ENCODE measurements around the gene NCAPH2.
A peak's percentile ranks its signal among the peaks of the same experiment; 100 is the strongest.

NCAPH2 gene

DNA sequence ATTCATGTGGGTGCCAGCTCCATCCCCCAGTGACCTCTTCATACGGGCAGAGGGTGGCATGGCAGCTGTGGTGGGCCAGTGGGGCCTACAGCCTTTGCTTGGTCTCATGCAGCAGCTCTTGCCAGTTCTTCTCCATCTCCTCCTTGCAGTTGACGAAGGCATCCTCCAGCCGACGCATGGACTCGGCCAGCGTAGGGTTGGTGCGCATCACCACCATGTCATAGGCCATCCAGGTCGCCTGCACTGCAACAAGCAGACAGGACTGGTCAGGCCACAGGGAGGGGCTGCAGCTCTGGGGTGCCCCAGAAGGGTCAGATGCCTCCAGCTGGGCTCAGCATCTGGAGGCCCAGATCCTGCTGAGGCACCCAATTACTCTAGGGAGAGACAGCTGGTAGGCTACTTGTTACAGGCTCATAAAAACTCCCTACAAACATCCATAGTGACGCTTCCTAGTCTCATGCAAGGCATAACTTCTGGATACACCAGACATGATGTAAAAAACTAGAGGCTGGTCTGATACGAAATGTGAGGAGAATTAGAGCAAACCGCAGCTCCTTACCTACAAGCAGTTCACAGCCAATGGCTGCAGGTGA lies 43.2 kb downstream of the NCAPH2 start:
- DNase-seq = no peak
- intact Hi-C loops (cut with DNase I) = no loop called here

DNA sequence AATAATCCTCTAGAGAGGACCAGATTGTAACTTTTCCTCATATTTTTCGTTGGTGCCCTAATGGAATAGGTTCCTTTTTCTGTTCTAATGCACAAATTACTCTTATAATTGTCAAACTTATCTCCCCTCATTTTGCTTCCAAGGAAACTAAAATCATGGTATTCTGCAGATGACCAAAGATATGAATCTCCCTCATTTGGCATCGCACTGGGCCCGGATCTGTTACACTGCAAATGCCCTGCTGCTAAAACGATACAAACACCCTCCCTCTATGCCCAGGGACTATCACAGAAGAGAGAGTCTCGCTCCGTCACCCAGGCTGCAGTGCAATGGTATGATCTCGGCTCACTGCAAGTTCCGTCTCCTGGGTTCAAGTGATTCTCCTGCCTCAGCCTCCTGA lies 45.3 kb downstream of the NCAPH2 start:
- DNase-seq = no peak
- intact Hi-C loops (cut with DNase I) = no loop called here

DNA sequence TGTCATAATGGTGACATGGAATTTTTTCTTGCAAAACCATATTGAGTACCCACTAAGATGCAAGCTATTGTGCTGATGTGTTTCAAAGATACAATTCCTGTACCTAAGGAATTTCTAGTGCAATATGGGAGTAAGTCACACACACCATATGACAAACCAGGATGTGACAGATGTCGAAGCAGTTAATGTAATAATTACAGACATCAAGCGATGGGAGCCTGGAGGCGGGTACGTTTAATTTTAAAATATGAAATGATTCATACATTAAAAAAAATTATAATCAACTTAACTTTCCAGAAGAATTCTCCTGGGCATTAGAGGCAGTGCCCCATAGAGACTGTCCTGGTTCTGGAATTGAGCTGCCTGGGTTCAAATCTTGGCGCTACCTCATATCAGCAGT lies 48.7 kb downstream of the NCAPH2 start:
- intact Hi-C loops (cut with DNase I) = no loop called here
- DNase-seq = peak in 3 of 42 donors; percentile 30 to 54 (median 48)

DNA sequence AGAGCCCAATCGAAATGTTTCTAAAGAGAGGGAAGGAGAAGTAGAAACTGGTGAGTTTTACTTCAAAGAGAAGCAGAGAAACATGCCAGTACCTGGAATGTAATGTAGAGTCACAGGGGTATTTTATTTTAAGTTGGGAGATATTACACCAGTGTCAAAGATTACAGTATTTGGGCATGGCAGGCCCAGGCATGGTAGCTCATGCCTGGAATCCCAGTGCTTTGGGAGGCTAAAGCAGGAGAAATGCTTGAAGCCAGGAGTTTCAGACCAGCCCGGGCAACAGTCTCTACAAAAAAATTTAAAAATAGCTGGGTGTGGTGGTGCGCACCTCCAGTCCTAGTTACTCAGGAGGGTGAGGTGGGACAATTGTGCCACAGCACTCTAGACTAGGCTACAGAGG lies 52.0 kb downstream of the NCAPH2 start:
- no peak for DNase-seq
- intact Hi-C loops (cut with DNase I) = no loop called here

DNA sequence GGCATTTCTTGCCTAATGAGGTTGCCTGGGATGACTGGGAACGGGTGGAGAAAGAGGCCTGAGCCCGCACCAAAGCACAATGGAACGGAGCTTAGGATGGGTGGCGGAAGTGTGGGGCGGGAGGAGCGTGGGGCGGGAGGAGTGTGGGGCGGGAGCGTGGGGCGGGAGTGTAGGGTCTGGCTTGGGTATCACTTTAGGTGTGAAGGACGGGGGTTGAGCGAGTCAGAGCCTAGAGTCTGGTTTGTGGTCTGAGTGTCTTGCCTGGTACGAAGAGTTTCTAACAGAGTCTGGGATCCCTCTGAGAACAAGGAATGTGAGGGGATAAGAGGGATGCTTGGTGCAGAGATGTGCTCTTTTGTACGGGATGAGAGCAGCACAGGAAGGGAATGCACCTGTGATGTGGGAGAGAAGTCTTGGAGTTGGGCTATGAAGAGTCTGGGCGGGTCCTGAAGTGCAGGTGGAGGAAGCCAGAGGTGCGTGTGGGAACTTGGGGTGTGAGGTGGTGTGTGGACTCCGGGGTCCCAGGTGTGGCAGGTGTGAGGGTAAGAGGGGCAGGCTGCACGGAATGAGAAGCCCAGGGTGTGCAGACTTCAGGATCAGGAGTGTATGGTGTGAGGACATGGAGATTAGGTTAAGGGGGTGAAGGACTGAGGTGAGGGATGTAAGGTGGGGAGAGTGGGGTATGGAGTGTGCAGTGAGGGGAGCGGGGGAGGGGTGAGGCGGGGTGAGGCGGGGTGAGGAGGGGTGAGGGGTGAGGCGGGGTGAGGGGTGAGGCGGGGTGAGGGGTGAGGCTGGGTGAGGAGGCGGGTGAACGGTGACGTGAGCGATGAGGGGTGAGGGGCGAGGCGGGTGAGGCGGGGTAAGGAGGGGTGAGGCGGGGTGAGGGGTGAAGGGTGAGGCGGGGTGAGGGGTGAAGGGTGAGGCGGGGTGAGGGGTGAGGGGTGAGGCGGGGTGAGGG lies 53.7 kb downstream of the NCAPH2 start:
- DNase-seq = no peak
- intact Hi-C loops (cut with DNase I) = no loop called here

DNA sequence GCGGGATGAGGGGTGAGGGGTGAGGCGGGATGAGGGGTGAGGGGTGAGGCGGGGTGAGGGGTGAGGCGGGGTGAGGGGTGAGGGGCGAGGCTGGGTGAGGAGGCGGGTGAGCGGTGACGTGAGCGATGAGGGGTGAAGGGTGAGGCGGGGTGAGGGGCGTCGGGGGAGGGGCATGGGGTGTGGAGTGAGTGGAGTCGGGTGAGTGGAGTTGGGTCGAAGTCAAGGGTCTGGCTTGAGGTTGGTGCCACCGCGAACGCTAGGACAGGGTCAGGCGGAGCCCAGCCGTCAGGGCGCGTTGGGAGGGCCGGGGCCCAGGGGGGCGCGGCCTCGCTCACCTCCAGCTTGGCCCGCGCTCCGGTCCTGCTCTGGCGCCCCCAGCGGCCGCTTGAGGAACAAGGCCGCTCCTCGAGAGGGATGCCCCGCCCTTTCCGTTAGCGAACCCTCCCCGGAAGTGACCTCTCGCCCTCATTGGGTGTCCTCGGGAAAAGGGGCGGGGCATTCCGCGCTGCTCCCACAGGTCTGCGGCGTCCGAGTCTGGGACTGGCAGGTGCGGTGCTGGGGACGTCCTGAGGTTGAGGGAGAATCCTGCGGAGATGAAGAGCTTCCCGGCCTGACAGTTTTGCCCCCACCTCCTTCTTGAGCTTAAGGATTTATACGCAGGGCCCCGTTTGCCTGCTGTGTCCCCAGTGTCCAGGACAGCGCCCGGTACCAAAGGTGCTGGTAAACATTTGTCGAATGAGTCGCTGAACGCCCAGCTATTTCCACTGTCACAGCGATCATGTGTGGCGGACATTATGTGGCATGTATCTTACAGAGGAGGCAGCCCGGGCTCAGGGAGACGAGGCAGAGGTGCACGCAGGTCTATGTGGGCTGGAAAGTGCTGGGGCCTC lies 54.7 kb downstream of the NCAPH2 start, which contains the start of gene SYCE3:
TSS of gene SYCE3 (minus strand) at position 397 of the 890 bp plus-strand sequence. CDS start 6,514 bp downstream, outside the sequence.
- intact Hi-C loops (cut with DNase I) = no loop called here
- DNase-seq = peak; percentile 92 to 99 (median 98)

DNA sequence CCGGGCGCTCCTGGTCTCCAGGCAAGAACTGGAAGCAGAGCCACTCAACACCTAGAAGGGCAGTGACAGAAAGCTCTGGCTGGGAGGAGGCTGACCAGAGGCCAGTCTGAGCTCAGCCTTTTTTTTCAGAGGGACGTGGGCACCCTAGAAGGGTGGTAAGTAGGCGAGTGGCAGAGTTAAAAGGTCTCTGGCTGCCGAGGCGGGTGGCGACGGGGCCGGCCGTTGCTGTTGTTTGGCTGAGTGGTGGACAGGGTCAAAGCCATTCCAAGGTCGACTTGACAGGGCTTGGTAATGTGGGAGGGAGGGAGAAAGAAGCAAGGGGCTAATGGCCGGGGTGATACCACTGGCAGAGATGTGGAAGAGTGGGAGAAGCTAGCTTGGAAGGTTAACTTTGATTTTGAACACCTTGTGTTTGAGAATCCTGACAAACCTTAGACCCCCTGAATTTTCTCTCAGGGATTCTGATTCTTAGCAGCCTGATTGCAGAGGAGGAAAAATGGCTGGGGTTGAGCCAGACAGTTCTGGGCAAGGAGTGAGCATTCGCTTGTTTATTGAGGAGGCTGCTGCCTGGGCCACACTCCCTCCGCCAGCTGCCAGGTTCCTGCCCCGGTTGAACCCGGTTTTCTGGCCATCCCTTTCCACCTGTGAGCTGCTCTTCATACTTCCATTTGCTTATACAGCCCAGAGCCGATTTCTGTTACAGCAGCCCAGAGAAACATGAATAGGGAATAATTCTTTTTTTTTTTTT lies 55.6 kb downstream of the NCAPH2 start:
- DNase-seq = peak in 10 of 42 donors; percentile 19 to 58 (median 34)
- intact Hi-C loops (cut with DNase I) = no loop called here

DNA sequence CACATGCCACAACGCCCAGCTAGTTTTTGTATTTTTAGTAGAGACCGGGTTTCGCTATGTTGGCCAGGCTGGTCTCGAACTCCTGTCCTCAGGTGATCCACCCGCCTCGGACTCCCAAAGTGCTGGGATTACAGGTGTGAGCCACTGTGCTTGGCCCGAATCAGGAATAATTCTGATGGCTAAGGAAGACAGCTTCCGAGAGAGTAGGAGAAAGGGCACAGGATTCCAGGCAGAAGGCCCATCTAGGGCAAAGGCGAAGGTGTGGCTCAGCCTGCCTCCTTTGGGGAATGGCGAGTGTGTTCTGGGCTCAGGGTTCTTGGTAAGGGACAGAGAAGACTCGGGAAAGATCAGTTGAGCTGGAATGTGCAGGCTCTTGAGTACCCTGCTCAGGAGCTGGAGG lies 56.3 kb downstream of the NCAPH2 start:
- intact Hi-C loops (cut with DNase I) = no loop called here
- DNase-seq = no peak

DNA sequence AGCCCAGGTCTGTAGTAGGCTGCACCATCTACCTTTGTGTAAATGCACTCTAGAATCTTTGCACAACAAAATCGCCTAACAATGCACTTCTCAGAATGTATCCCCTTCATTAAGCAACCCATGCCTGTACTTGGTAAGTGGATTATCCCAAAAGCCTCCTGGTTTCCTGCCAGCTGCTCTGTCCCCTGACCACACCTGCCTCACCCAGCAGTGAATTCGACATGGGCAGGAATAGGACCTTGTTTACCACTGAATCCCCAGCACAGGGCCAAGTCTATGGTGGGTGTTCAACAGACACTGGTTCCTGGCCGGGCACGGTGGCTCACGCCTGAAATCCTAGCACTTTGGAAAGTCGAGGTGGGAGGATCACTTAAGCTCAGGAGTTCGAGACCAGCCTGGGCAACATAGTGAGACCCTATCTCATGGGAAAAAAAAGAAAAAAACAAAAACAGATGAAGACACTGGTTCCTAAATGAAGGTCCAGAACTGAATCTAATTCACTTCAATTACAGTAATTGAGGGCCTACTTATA lies 59.8 kb downstream of the NCAPH2 start:
- intact Hi-C loops (cut with DNase I) = no loop called here
- DNase-seq = no peak

DNA sequence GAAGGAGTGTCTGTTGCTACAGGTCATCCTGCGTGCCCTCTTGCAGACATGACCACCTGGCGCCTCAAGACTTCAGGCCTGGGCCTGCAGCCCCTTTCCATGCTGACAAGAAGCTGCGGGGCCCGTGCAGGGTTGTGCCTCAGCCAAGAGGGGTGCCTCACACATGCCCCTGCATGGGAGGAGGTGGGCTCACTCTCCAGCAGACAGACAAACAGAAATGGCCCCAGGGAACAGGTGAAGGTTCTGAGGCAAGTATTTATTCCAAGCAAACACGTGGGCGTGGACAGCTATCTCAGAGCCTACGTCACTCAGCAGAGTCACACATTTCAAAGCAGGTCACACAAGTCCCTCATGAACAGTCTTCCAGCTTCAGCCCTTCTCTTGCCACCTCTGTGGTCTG lies 60.6 kb downstream of the NCAPH2 start:
- no peak for DNase-seq
- intact Hi-C loops (cut with DNase I) = no loop called here

DNA sequence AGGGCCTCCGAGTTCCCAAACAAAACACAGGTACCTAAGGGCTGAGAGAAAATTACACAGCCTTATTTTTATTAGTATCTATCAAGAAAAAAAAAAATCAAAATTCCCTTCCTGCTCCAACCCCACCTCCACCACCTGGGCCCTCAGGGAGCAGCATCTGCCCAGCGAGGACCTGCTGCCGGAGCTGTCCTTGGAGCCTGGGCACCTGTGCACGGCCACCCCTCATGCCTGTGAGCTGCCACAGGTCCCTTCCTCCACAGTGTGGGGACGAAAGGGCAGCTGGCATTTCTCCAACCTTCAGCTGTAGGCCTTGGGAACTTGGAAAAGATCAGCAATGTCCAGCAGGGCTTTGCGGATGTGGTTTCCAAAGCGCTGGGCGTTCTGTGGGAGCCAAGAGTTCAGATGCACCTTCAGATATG lies 61.0 kb downstream of the NCAPH2 start:
- no peak for DNase-seq
- intact Hi-C loops (cut with DNase I) = no loop called here

DNA sequence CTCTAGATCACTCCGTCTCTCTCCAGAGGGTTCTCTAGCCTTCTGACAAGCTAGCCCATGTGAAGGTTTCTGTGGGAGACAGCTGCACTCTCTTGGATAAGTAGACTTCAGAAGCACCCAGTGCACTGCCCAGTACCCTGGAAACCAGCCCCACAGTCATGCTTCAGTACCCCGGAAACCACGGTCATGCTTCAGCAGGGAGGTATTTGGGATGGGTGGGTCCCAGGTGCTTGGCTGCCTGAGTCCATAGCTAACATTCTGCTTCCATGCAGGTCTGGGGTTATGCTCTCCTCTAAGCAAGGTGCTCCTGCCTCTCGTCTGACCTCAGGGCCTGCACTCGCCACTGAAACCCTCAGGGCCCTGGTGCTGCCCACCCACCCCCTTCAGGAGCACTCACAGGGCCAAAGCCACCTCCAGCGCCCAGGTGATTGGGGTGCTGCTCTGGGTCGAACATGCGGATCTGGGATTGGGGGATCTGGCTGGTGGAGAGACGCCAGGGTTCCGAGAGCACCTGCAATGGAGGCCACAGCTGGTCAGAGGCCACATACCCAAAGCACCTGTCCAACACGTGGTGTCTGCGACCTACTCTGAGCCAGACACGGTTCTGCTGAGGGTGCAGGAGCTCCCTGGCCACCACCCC lies 62.0 kb downstream of the NCAPH2 start:
- intact Hi-C loops (cut with DNase I) = no loop called here
- DNase-seq = no peak

DNA sequence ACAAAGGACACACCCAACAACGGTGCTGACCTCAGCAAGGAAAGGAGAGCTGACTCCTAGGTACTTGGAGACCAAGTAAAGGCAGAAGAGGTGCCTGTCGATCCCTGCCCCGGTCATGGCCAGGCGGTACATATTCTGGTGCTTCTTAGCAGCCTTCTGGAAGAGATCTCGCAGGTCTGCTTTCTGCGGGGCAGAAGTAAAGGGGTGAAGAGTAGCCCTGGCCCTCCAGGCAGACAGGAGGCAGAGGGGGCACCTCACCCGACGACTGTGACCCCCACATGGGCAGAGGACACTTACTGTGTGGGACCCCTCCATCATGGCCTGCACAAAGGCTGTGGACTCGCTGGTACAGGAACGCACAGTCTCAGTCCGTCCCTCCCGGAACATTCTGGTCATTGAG lies 62.8 kb downstream of the NCAPH2 start:
- intact Hi-C loops (cut with DNase I) = no loop called here
- DNase-seq = no peak

DNA sequence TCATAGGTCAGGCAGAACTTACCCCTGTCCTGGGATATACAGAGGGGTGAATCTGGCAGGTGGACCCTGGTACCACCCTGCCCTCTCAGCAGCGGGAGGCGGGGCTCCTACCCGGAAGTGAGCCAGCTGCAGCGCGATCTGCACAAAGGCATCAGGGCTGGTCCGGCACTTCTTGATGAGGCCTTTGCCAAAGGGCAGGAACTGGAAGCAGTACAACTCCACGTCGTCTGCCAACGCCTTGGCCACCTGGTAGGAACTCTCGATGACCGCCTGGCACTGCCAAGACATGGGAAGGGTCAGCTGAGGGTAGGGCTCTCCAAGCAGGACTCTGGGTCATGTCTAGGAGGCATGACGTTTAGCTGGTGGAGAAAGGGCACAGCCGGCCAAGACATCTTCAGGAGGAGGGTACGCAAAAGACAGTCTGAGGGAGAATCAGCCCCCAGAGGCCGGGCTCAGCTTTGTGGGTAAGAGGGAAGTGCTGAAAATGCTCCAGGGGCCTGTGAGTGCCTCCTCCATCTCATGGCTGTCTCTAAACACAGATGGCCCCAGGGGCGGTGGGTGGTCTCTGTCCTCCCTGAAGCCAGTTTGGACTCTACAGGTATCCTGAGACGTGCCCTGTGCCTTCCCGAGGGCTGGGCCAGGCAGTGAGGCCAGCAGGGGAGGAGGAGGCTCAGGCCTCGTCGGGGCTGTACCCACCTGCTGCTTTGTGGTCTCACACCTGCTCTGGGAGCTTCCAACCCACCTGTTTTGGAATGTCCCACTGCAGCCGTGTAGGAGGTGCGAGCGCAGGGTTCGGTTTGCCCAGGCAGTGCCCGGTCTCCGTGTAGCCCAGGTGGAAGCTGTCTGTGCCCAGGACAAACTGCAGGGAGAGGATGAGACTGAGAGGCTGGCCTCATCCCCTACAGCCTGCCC lies 63.5 kb downstream of the NCAPH2 start:
- intact Hi-C loops (cut with DNase I) = no loop called here
- no peak for DNase-seq

DNA sequence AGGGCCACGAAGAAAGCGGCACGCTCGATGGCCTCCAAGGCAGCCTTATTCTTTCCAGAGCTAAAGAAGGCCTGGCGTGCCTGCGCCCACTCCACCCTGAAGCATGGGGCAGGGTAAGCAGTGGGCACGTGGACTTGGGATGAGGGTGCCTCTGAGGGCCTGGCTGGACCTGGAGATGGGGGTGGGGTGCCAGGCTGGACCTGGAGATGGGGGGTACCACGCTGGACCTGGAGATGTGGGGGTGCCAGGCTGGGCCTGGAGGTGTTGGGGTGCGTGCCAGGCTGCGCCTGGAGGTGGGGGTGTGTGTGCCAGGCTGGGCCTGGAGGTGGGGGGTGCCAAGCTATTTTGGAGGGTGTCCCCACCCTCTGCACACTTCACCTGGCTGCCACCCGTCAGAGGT lies 64.9 kb downstream of the NCAPH2 start:
- no peak for DNase-seq
- intact Hi-C loops (cut with DNase I) = no loop called here

DNA sequence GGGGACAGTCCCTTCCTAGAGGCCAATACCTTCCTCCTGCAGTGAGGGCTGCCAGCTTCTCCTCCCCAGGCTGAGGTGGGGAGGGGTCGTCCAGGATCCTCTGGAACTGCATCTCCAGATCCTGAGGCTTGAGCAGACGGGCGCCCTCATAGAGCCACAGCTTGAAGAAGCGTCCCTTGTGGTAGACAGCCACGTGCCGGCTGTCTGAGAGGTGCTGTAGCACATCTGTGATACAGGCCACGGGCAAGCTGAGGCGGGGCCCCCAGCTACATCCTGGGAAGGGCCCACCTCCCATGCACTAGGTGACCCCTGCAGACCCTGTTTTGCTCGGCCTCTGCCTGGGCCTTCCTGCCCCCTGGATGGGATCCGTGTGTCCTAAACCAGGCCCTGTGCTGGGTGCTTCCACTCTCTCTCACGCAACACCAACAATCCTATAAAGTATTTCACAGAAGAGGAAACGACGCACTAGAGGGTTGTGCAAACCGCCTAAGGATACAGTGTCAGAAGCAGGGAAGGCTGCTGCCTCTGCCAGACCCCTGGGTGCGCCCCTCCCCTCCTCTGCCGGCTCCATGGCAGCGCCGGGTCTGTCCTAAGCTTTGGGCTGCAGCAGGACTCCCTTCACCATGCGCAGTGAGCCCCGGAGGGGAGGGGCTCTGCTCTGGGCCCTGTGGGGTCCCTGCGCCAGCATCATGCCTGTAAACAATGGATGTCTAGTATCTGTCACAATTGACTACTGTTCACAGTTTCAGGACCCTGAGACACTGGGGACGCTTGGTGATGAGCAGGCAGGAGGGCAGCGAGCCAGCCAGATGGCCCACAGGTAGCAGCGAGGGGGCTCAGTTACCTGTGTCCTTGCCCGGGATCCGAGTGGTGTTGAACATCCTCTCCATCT lies 65.7 kb downstream of the NCAPH2 start:
- intact Hi-C loops (cut with DNase I) = no loop called here
- no peak for DNase-seq
